Uterus (tissue), 4 donors: ENCODE results near the gene PLXNA2. TPM values are rescaled to one million over a fixed set of nuclear protein-coding genes. Genes with fewer than 3 reads are reported as not detected.

Experiments
- DNase-seq, 2 donors: peaks; one replicate each; pipeline ENCODE4 v3.0.0-alpha.2; 2019 to 2020
- H3K27ac ChIP-seq, 2 donors: fragments of 200-600 bp; sonication (generic); 1 replicate in 1 of 2; 2 replicates in 1 of 2; pipeline ENCODE4 v1.5.1; 2016 to 2018
- H3K27me3 ChIP-seq, 2 donors: fragments of 200-600 bp; sonication (generic); one replicate each; pipeline ENCODE4 v1.5.1; 2018 to 2019; ENCODE audit warnings: control low read depth in 1 of 2
- H3K36me3 ChIP-seq, 2 donors: fragments of 200-600 bp; sonication (generic); one replicate each; pipeline ENCODE4 v1.5.1; 2019; ENCODE audit warnings: control low read depth in 1 of 2
- H3K4me1 ChIP-seq, 2 donors: fragments of 200-600 bp; sonication (generic); one replicate each; pipeline ENCODE4 v1.5.1; 2018 to 2019; ENCODE audit warnings: control low read depth in 1 of 2
- H3K4me3 ChIP-seq, 2 donors: fragments of 200-600 bp; sonication (generic); 1 replicate in 1 of 2; 2 replicates in 1 of 2; pipeline ENCODE4 v1.5.1; 2018 to 2019; ENCODE audit warnings: mild to moderate bottlenecking in 1 of 2
- H3K9me3 ChIP-seq, 2 donors: fragments of 200-600 bp; sonication (generic); one replicate each; pipeline ENCODE4 v1.5.1; 2019; ENCODE audit warnings: control low read depth in 1 of 2
- CTCF ChIP-seq, 4 experiments: fragments of 200-600 bp in 2 of 4; fragments of 450-650 bp in 2 of 4; sonication (generic) in 2 of 4; IDR thresholded peaks; one replicate each; pipeline ENCODE4 v1.5.1; 2016 to 2019; ENCODE audit warnings: antibody characterized with exemption in 4 of 4, mild to moderate bottlenecking in 2 of 4, moderate library complexity in 1 of 4
- POLR2A ChIP-seq, 2 donors: fragments of 450-650 bp; IDR thresholded peaks; one replicate each; pipeline ENCODE4 v1.6.1; 2016; ENCODE audit warnings: antibody characterized with exemption in 2 of 2, mild to moderate bottlenecking in 1 of 2, moderate library complexity in 1 of 2
- intact Hi-C: fragments of 100-400 bp; cut with DNase I; formaldehyde crosslinking; loops from one replicate; pipeline ENCODE4 v1.15.1; 2023; ENCODE audit warnings: low total_unique reads
- total RNA-seq, 4 donors: library from RNA; depleted of rRNA in 3 of 4; stranded (reverse); fragments of >200 nt in 3 of 4; gene quantifications; one replicate each; pipeline versions ENCODE4 v1.1.0 to v1.2.4, GENCODE V29; 2014 to 2023
- donor health status: DM: yes; HTN: yes; CAD: no.

The PLXNA2 gene
- total RNA-seq, 4 donors from 2014 or later, result 5.4 to 94.5 (median 9.5) TPM

- H3K36me3 ChIP-seq, result no peaks in the 10 kb centered on the region
- no peaks in the 10 kb centered on the region for H3K27me3 ChIP-seq
- TF ChIP-seq POLR2A (IDR thresholded peaks at IDR 0.05) (no peak), CTCF (IDR thresholded peaks at IDR 0.05) (no peak)
- H3K9me3 ChIP-seq, result no peaks in the 10 kb centered on the region
- no peak for DNase-seq
- H3K27ac ChIP-seq, result no peak overlapping the region
- no peaks in the 10 kb centered on the region for H3K4me1 ChIP-seq
- intact Hi-C loops, result no loop called here
- H3K4me3 ChIP-seq, result no peak overlapping the region
Measured at GRCh38 chr1:208276757-208277435, 32.7 kb upstream of the PLXNA2 start.

DNA sequence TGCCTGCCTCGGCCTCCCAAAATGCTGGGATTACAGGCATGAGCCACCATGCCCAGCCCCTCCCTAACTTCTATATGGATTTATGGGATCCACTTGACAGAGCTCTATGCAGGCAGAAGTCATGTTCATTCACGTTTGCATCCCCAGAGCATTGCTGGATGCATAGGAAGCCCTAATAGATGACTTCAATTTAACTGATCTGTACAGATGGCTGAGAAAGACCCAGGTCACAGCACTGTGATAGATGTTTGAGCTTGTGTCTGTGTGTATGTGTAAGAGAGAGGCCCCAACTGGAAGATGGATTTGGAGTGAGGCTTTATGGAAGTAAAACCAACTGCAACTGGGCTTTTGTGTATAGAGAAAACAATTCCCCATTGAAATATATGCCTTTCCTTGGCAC is 30.9 kb upstream of the PLXNA2 start:
- intact Hi-C loops, result no loop called here
- H3K27ac ChIP-seq, result no peak overlapping the region
- H3K9me3 ChIP-seq, result no peaks in the 10 kb centered on the region
- H3K4me1 ChIP-seq, result no peaks in the 10 kb centered on the region
- no peaks in the 10 kb centered on the region for H3K27me3 ChIP-seq
- no peak overlapping the region for H3K4me3 ChIP-seq
- DNase-seq, result no peak
- H3K36me3 ChIP-seq, result no peaks in the 10 kb centered on the region
- no peak for TF ChIP-seq POLR2A (IDR thresholded peaks at IDR 0.05)
- TF ChIP-seq CTCF (IDR thresholded peaks at IDR 0.05), result no peak

DNA sequence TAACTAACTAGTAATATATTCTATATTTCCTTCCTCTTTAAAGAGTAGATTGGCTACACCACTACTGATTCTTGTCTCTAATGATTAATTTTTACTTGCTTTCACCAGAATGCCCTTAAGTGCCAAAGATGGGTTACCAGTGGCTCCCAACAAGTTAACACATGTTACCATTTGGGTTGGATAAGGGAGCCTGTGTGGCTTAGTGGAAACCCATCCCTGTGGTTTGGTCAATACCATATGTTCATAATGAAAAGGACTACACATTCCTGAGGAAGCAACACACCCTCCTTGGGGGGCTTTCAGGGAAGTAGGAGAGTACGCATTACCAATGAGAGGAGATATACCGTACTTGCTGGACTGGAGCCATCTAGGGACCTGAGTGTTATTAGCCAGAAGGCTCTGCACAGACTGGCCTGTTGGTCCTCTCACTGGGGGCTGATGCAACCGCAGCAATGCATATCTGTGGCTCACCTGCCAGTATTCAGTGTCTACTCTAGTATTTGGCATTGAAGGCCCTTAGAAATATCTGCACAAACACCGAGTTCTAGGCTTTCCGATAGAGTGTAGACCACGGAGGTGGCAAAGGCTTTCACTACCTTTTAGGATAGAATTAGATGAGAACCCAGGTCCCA is 29.3 kb upstream of the PLXNA2 start:
- Histone ChIP-seq H3K4me1 (no peaks in the 10 kb centered on the region), H3K9me3 (no peaks in the 10 kb centered on the region), H3K27ac (no peak overlapping the region), H3K4me3 (no peak overlapping the region), H3K27me3 (no peaks in the 10 kb centered on the region), H3K36me3 (no peaks in the 10 kb centered on the region)
- DNase-seq, result no peak
- intact Hi-C loops, result no loop called here
- TF ChIP-seq CTCF (IDR thresholded peaks at IDR 0.05) (no peak), POLR2A (IDR thresholded peaks at IDR 0.05) (no peak)

GRCh38 chr1:208272713-208273112 is 28.5 kb upstream of the PLXNA2 start:
- no peaks in the 10 kb centered on the region for H3K36me3 ChIP-seq
- no peak overlapping the region for H3K27ac ChIP-seq
- H3K4me1 ChIP-seq, result no peaks in the 10 kb centered on the region
- no peak for TF ChIP-seq CTCF (IDR thresholded peaks at IDR 0.05)
- TF ChIP-seq POLR2A (IDR thresholded peaks at IDR 0.05), result no peak
- H3K4me3 ChIP-seq, result no peak overlapping the region
- intact Hi-C loops, result no loop called here
- no peaks in the 10 kb centered on the region for H3K9me3 ChIP-seq
- no peak for DNase-seq
- H3K27me3 ChIP-seq, result no peaks in the 10 kb centered on the region

DNA sequence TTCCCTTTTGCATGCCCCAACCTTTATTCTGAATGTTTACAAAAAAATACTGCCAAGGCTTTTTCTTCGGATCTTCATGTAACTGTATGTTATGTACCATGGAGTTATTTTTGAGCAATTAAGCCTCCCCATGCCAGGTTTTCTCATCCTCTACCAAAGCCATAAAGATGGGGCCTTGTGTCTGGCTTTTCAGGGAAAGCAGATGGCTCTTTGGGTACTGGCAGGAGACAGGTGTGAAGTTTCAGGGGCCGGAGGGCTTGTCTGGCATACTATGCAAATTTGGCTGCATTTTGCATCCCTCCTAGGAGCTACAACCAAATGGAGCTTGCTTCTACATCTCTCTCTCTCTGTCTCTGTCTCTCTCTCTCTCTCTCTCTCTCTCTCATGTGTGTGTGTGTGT is 28.1 kb upstream of the PLXNA2 start:
- H3K27ac ChIP-seq, result no peak overlapping the region
- no peak for TF ChIP-seq POLR2A (IDR thresholded peaks at IDR 0.05)
- no peak for TF ChIP-seq CTCF (IDR thresholded peaks at IDR 0.05)
- H3K9me3 ChIP-seq, result no peaks in the 10 kb centered on the region
- no peak for DNase-seq
- intact Hi-C loops, result no loop called here
- no peaks in the 10 kb centered on the region for H3K36me3 ChIP-seq
- H3K4me1 ChIP-seq, result no peaks in the 10 kb centered on the region
- no peaks in the 10 kb centered on the region for H3K27me3 ChIP-seq
- H3K4me3 ChIP-seq, result no peak overlapping the region
